ENCODE data around the gene STK36.
A peak's percentile ranks its signal among the peaks of the same experiment; 100 is the strongest.

The STK36 gene

GRCh38 chr2:218671654-218672566, at the start of gene STK36, which contains the start of gene RNF25:
TSS of gene STK36 (plus strand) at chr2:218672086. CDS start at chr2:218672830, 744 bp downstream.
TSS of gene RNF25 (minus strand) at chr2:218672002. CDS start at chr2:218671970, 32 bp downstream.
- peak; percentile 54 to 70 for DNase-seq (ENCODE audit: low read depth in 2 of 2)

- no peak for DNase-seq (ENCODE audit: low read depth in 2 of 2)
These were observed 49.1 kb upstream of the STK36 start for GRCh38 chr2:218622606-218623365.

GRCh38 chr2:218623366-218623705, 48.5 kb upstream of the STK36 start:
- no peak for DNase-seq (ENCODE audit: low read depth in 2 of 2)

- DNase-seq (ENCODE audit: low read depth in 2 of 2), result no peak
These were observed 45.5 kb upstream of the STK36 start for GRCh38 chr2:218626369-218626768.

- DNase-seq (ENCODE audit: low read depth in 2 of 2), result no peak
These were observed 43.9 kb upstream of the STK36 start for GRCh38 chr2:218627939-218628338.

- no peak for DNase-seq (ENCODE audit: low read depth in 2 of 2)
These were observed 40.0 kb upstream of the STK36 start for GRCh38 chr2:218631837-218632236.

- DNase-seq (ENCODE audit: low read depth in 2 of 2), result no peak
These were observed 36.2 kb upstream of the STK36 start for GRCh38 chr2:218635719-218636118.

GRCh38 chr2:218638372-218638771, 33.5 kb upstream of the STK36 start:
- DNase-seq (ENCODE audit: low read depth in 2 of 2), result no peak

- DNase-seq (ENCODE audit: low read depth in 2 of 2), result no peak
These were observed 29.7 kb upstream of the STK36 start for GRCh38 chr2:218642121-218642656.

GRCh38 chr2:218642786-218643185, 29.1 kb upstream of the STK36 start:
- no peak for DNase-seq (ENCODE audit: low read depth in 2 of 2)

- DNase-seq (ENCODE audit: low read depth in 2 of 2), result no peak
These were observed 28.1 kb upstream of the STK36 start for GRCh38 chr2:218643751-218644310.

GRCh38 chr2:218644721-218645120, 27.2 kb upstream of the STK36 start:
- no peak for DNase-seq (ENCODE audit: low read depth in 2 of 2)

- DNase-seq (ENCODE audit: low read depth in 2 of 2), result no peak
These were observed 26.8 kb upstream of the STK36 start for GRCh38 chr2:218645126-218645525.

- DNase-seq (ENCODE audit: low read depth in 2 of 2), result peak in 1 of 2 donors; percentile 18
These were observed 23.6 kb upstream of the STK36 start for GRCh38 chr2:218648088-218648786.

GRCh38 chr2:218648787-218649100, 23.1 kb upstream of the STK36 start:
- DNase-seq (ENCODE audit: low read depth in 2 of 2), result no peak

GRCh38 chr2:218655751-218656150, 16.1 kb upstream of the STK36 start:
- no peak for DNase-seq (ENCODE audit: low read depth in 2 of 2)

- DNase-seq (ENCODE audit: low read depth in 2 of 2), result peak in 1 of 2 donors; percentile 10
These were observed 13.1 kb upstream of the STK36 start for GRCh38 chr2:218658671-218659257.

GRCh38 chr2:218659258-218659987, 12.5 kb upstream of the STK36 start, which contains the start of the genes BCS1L and ZNF142:
TSS of gene BCS1L (plus strand) at chr2:218659683. CDS start at chr2:218660988, 1,305 bp downstream.
TSS of gene ZNF142 (minus strand) at chr2:218659623. CDS start at chr2:218656429, 3,194 bp downstream.
- peak; percentile 86 to 92 for DNase-seq (ENCODE audit: low read depth in 2 of 2)

GRCh38 chr2:218659988-218660358, 11.9 kb upstream of the STK36 start:
- no peak for DNase-seq (ENCODE audit: low read depth in 2 of 2)

GRCh38 chr2:218662377-218662776, 9.5 kb upstream of the STK36 start:
- DNase-seq (ENCODE audit: low read depth in 2 of 2), result no peak
